ENCODE data around the gene MVD. TPM values are rescaled to one million over a fixed set of nuclear protein-coding genes. Genes with fewer than 3 reads are reported as not detected.

MVD gene
- total RNA-seq, 4 donors from 2014 or later = 32.7 to 49.4 (median 39.9) TPM

GRCh38 chr16:88645455-88645854 lies 17.4 kb downstream of the MVD start:
- WGBS, 2 donors = 91% methylated on average over 13 to 16 of the region's 16 CpGs
- peaks cover 0 to 51% (median 0%) of the 10 kb centered on the region in 3 donors for H3K36me3 ChIP-seq
- TF ChIP-seq POLR2A (IDR thresholded peaks at IDR 0.05) (no peak), CTCF (IDR thresholded peaks at IDR 0.05) (no peak), EP300 (IDR thresholded peaks at IDR 0.05) (no peak)
- H3K27me3 ChIP-seq = peaks cover 0 to 8% of the 10 kb centered on the region in 2 donors
- no peaks in the 10 kb centered on the region for H3K9me3 ChIP-seq
- no peak for DNase-seq (ENCODE audit: low spot score in 2 of 2)
- peaks cover 0 to 17% (median 8%) of the 10 kb centered on the region in 4 donors for H3K4me1 ChIP-seq
- no peak overlapping the region for H3K27ac ChIP-seq
- no peak overlapping the region for H3K4me3 ChIP-seq

- H3K27me3 ChIP-seq = peaks cover 0 to 26% of the 10 kb centered on the region in 2 donors
- 85 to 100% methylated on average over 3 to 8 of the region's 9 CpGs for WGBS, 2 donors
Measured at GRCh38 chr16:88643644-88643932, 19.3 kb downstream of the MVD start.

GRCh38 chr16:88642881-88643643 lies 19.8 kb downstream of the MVD start:
- Histone ChIP-seq H3K36me3 (peaks cover 0 to 51% (median 0%) of the 10 kb centered on the region in 3 donors), H3K27me3 (peaks cover 0 to 31% of the 10 kb centered on the region in 2 donors), H3K4me3 (no peak overlapping the region), H3K4me1 (peaks cover 0 to 24% (median 0%) of the 10 kb centered on the region in 4 donors), H3K9me3 (no peaks in the 10 kb centered on the region), H3K27ac (no peak overlapping the region)
- WGBS, 2 donors = 76 to 86% methylated on average over 33 to 35 of the region's 58 CpGs
- DNase-seq (ENCODE audit: low spot score in 2 of 2) = no peak
- TF ChIP-seq CTCF (IDR thresholded peaks at IDR 0.05) (no peak), POLR2A (IDR thresholded peaks at IDR 0.05) (no peak), EP300 (IDR thresholded peaks at IDR 0.05) (no peak)

More at GRCh38 chr16:88643644-88643932, 19.3 kb downstream of the MVD start:
- H3K4me3 ChIP-seq = no peak overlapping the region
- H3K36me3 ChIP-seq = peaks cover 0 to 51% (median 0%) of the 10 kb centered on the region in 3 donors
- H3K9me3 ChIP-seq = no peaks in the 10 kb centered on the region
- TF ChIP-seq POLR2A (IDR thresholded peaks at IDR 0.05) = no peak
- TF ChIP-seq CTCF (IDR thresholded peaks at IDR 0.05) = no peak
- peaks cover 0 to 21% (median 0%) of the 10 kb centered on the region in 4 donors for H3K4me1 ChIP-seq
- H3K27ac ChIP-seq = no peak overlapping the region
- DNase-seq (ENCODE audit: low spot score in 2 of 2) = no peak

GRCh38 chr16:88640498-88641247 lies 22.2 kb downstream of the MVD start:
- Histone ChIP-seq H3K9me3 (no peaks in the 10 kb centered on the region), H3K4me1 (peaks cover 0 to 19% (median 0%) of the 10 kb centered on the region in 4 donors), H3K36me3 (peaks cover 0 to 28% (median 0%) of the 10 kb centered on the region in 3 donors), H3K27ac (no peak overlapping the region), H3K4me3 (no peak overlapping the region), H3K27me3 (peaks cover 0 to 52% of the 10 kb centered on the region in 2 donors)
- whole genome bisulfite sequencing, 2 donors = 54 to 55% methylated on average over 16 to 17 of the region's 17 CpGs
- TF ChIP-seq POLR2A (IDR thresholded peaks at IDR 0.05) (no peak), CTCF (IDR thresholded peaks at IDR 0.05) (no peak), EP300 (IDR thresholded peaks at IDR 0.05) (no peak)
- DNase-seq (ENCODE audit: low spot score in 2 of 2) = no peak

- no peak for TF ChIP-seq POLR2A (IDR thresholded peaks at IDR 0.05)
- TF ChIP-seq EP300 (IDR thresholded peaks at IDR 0.05) = no peak
- Histone ChIP-seq H3K36me3 (peaks cover 0 to 22% (median 0%) of the 10 kb centered on the region in 3 donors), H3K4me3 (no peak overlapping the region), H3K27ac (no peak overlapping the region), H3K9me3 (no peaks in the 10 kb centered on the region), H3K4me1 (peaks cover 0 to 19% (median under 1%) of the 10 kb centered on the region in 4 donors), H3K27me3 (peaks cover 0 to 58% of the 10 kb centered on the region in 2 donors)
- no peak for DNase-seq (ENCODE audit: low spot score in 2 of 2)
- 39 to 40% methylated on average over 7 to 13 of the region's 13 CpGs for WGBS, 2 donors
Measured at GRCh38 chr16:88640039-88640495, 22.8 kb downstream of the MVD start.

Measured in tibial nerve (tissue), 4 donors.